GM21447 (cell line): Measurements from ENCODE around the gene PASK.

Experiments
- ATAC-seq: cut with Tn5 transposase; IDR thresholded peaks from one replicate; pipeline ENCODE4 v1.9.1; 2021; ENCODE audit not compliant: unreplicated experiment

PASK gene

GRCh38 chr2:241066893-241067341 lies 82.4 kb downstream of the PASK start:
- no peak for ATAC-seq

DNA sequence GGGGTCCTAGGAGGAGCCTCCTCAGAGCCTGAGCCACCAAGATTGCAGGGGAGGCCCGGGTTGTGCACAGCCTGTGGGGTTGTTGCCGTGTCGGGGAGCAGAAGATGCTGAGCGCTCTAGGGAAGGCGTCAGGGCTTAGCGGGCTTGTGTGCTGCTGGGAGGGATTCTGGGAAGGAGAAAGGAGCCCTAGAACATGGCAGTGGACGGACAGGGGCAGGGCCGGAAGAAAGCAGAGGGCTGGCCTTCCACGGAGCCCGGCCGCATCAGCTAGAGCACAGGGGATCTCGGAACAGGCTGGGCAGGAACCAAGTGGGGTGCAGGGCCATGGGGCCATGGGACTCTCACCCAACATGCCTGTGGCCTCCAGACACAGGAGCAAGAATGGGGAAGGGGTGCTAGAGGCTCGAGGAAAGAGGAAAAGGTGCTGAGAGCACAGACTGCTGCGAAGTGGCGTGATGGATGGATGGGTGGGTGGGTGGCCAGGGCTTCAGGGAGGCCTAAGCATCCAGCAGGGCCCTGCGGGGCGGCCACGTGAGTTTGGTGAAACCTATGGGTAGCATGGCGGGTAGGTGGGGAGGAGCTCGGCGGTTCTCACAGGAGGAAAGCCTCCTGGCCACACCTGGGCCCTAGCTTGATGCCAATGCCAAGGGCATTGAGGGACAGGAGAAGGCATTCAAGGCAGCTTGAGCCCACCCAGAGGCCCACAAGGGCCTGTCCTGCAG lies 82.9 kb downstream of the PASK start:
- no peak for ATAC-seq

DNA sequence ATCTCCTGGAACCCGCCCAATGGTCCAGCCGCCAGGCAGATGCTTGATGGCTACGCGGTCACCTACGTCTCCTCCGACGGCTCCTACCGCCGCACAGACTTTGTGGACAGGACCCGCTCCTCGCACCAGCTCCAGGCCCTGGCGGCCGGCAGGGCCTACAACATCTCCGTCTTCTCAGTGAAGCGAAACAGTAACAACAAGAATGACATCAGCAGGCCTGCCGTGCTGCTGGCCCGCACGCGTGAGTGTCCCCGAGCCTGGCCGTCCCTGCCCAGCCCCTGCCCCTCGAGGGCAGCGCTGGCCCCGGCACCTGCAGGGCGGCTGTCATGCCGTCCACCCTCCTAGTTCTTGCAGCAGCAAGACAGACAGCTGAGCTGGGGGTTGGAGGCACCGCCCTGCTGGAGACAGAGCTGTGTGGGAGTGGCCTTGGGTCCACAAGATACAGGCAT lies 83.9 kb downstream of the PASK start:
- no peak for ATAC-seq

DNA sequence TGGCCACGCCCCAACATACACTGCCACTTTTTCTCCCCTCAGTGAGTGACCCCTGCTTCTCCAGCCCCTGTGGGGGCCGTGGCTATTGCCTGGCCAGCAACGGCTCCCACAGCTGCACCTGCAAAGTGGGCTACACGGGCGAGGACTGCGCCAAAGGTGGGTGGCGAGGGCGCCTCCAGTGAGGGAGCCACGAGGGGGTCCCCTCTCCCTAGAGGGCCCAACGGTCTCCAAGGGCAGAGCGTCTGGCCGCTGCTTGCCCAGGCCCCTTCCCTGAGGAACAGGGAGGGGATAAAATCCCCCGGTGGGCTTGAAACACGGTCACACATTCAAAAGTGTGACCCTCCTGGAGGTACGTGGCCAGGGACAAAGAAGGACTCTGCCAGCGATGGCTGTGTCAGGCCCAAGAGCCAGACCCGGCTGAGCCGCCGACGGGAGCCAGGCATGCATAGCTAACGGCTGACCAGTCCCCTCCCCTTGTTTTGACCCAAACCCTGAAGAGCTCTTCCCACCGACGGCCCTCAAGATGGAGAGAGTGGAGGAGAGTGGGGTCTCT lies 84.4 kb downstream of the PASK start:
- ATAC-seq = no peak

- ATAC-seq = no peak
Measured at GRCh38 chr2:241064008-241064801, 85.1 kb downstream of the PASK start.

DNA sequence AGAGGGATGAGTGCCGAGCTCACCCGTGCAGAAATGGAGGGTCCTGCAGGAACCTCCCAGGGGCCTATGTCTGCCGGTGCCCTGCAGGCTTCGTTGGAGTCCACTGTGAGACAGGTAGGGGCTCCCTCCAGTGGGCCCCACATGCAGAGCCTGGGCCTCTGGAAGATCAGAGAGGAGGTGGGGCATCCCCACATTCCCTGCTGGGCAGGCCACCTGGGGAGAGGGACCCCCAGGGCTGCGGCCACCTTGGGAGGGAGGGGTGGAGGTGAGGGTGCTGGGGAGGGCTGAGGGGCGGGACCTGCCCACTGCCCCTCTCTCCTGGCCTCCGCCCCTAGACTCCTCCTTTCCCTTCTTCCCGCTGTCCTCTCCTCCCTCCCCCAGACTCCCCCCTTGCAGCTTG lies 85.7 kb downstream of the PASK start:
- ATAC-seq = no peak

- ATAC-seq = no peak
Measured at GRCh38 chr2:241063093-241063551, 86.2 kb downstream of the PASK start.

- no peak for ATAC-seq
Measured at GRCh38 chr2:241062389-241063092, 86.7 kb downstream of the PASK start.

GRCh38 chr2:241061275-241061674 lies 88.0 kb downstream of the PASK start:
- ATAC-seq = no peak
